HEK293 (cell line): Measurements from ENCODE around the gene CDT1.
A peak's percentile ranks its signal among the peaks of the same experiment; 100 is the strongest.

Source experiments
- BCL6B ChIP-seq: fragments of 450-650 bp; formaldehyde crosslinking; IDR thresholded peaks from 2 replicates; pipeline ENCODE4 v1.5.1; 2017; ENCODE audit warnings: missing biosample characterization, missing genetic modification characterization
- EGR2 ChIP-seq: fragments of 450-650 bp; formaldehyde crosslinking; IDR thresholded peaks from 2 replicates; pipeline ENCODE4 v1.5.1; 2016; ENCODE audit warnings: low read depth, missing biosample characterization, missing genetic modification characterization
- KLF10 ChIP-seq: fragments of 450-650 bp; IDR thresholded peaks from 2 replicates; pipeline ENCODE4 v1.5.1; 2018; ENCODE audit warnings: missing biosample characterization, mild to moderate bottlenecking, missing genetic modification characterization
- KLF7 ChIP-seq: fragments of 450-650 bp; formaldehyde crosslinking; IDR thresholded peaks from 2 replicates; pipeline ENCODE4 v1.5.1; 2016; ENCODE audit warnings: missing biosample characterization, missing genetic modification characterization, borderline replicate concordance
- KLF8 ChIP-seq: fragments of 450-650 bp; formaldehyde crosslinking; IDR thresholded peaks from 2 replicates; pipeline ENCODE4 v1.5.1; 2016; ENCODE audit warnings: missing biosample characterization, missing genetic modification characterization
- KLF9 ChIP-seq: fragments of 450-650 bp; formaldehyde crosslinking; IDR thresholded peaks from 2 replicates; pipeline ENCODE4 v1.5.1; 2016; ENCODE audit warnings: missing biosample characterization, missing genetic modification characterization, low read depth
- MEIS1 ChIP-seq: sonication (generic); formaldehyde crosslinking; IDR thresholded peaks from 2 replicates; pipeline ENCODE4 v1.8.1; 2022; ENCODE audit warnings: missing genetic modification reagents, mild to moderate bottlenecking, borderline replicate concordance
- RBAK ChIP-seq: fragments of 450-650 bp; formaldehyde crosslinking; IDR thresholded peaks from 2 replicates; pipeline ENCODE4 v1.5.1; 2016; ENCODE audit warnings: missing biosample characterization, missing genetic modification characterization
- SALL2 ChIP-seq: fragments of 450-650 bp; formaldehyde crosslinking; IDR thresholded peaks from 2 replicates; pipeline ENCODE4 v1.5.0; 2017; ENCODE audit warnings: missing biosample characterization, mild to moderate bottlenecking, missing genetic modification characterization, borderline replicate concordance
- SP2 ChIP-seq: fragments of 450-650 bp; formaldehyde crosslinking; IDR thresholded peaks from 2 replicates; pipeline ENCODE4 v1.5.1; 2016; ENCODE audit warnings: missing biosample characterization, missing genetic modification characterization
- YY1 ChIP-seq: fragments of 450-650 bp; formaldehyde crosslinking; IDR thresholded peaks from 2 replicates; pipeline ENCODE4 v1.5.1; 2018; ENCODE audit warnings: missing biosample characterization, missing genetic modification characterization
- YY2 ChIP-seq: fragments of 450-650 bp; formaldehyde crosslinking; IDR thresholded peaks from 2 replicates; pipeline ENCODE4 v1.5.1; 2016; ENCODE audit warnings: missing biosample characterization, missing genetic modification characterization
- ZBTB17 ChIP-seq: fragments of 450-650 bp; formaldehyde crosslinking; IDR thresholded peaks from 2 replicates; pipeline ENCODE4 v1.5.1; 2016; ENCODE audit warnings: missing biosample characterization, missing genetic modification characterization
- ZBTB26 ChIP-seq: fragments of 450-650 bp; formaldehyde crosslinking; optimal IDR thresholded peaks from 2 replicates; pipeline ENCODE3; 2016; ENCODE audit warnings: missing biosample characterization, mild to moderate bottlenecking, missing genetic modification characterization
- ZBTB8A ChIP-seq: fragments of 450-650 bp; formaldehyde crosslinking; IDR thresholded peaks from 2 replicates; pipeline ENCODE4 v1.5.1; 2016; ENCODE audit warnings: missing biosample characterization, missing genetic modification characterization
- ZFP69B ChIP-seq: fragments of 450-650 bp; formaldehyde crosslinking; IDR thresholded peaks from 2 replicates; pipeline ENCODE4 v1.5.1; 2016; ENCODE audit warnings: missing biosample characterization, missing genetic modification characterization
- ZNF302 ChIP-seq: fragments of 450-650 bp; formaldehyde crosslinking; IDR thresholded peaks from 2 replicates; pipeline ENCODE4 v1.5.1; 2016; ENCODE audit warnings: missing biosample characterization, missing genetic modification characterization, low read depth
- ZNF350 ChIP-seq: fragments of 450-650 bp; formaldehyde crosslinking; IDR thresholded peaks from 2 replicates; pipeline ENCODE4 v1.5.0; 2017; ENCODE audit warnings: missing biosample characterization, mild to moderate bottlenecking, missing genetic modification characterization
- ZNF48 ChIP-seq: fragments of 450-650 bp; formaldehyde crosslinking; IDR thresholded peaks from 2 replicates; pipeline ENCODE4 v1.5.1; 2016; ENCODE audit warnings: missing biosample characterization, missing genetic modification characterization
- ZNF510 ChIP-seq: fragments of 450-650 bp; formaldehyde crosslinking; IDR thresholded peaks from 2 replicates; pipeline ENCODE4 v1.5.1; 2018; ENCODE audit warnings: mild to moderate bottlenecking, missing genetic modification characterization, missing biosample characterization; ENCODE audit not compliant: insufficient replicate concordance
- ZNF521 ChIP-seq: fragments of 450-650 bp; formaldehyde crosslinking; IDR thresholded peaks from 2 replicates; pipeline ENCODE4 v1.5.1; 2017; ENCODE audit warnings: missing biosample characterization, mild to moderate bottlenecking, missing genetic modification characterization
- ZNF571 ChIP-seq: fragments of 450-650 bp; formaldehyde crosslinking; IDR thresholded peaks from 2 replicates; pipeline ENCODE4 v1.5.0; 2017; ENCODE audit warnings: missing biosample characterization, missing genetic modification characterization
- ZNF621 ChIP-seq: fragments of 450-650 bp; formaldehyde crosslinking; IDR thresholded peaks from 2 replicates; pipeline ENCODE4 v1.5.1; 2017; ENCODE audit warnings: missing biosample characterization, missing genetic modification characterization
- ZNF785 ChIP-seq: fragments of 450-650 bp; formaldehyde crosslinking; IDR thresholded peaks from 2 replicates; pipeline ENCODE4 v1.5.1; 2016; ENCODE audit warnings: missing biosample characterization, missing genetic modification characterization
- ZNF792 ChIP-seq: fragments of 450-650 bp; formaldehyde crosslinking; IDR thresholded peaks from 2 replicates; pipeline ENCODE4 v1.5.1; 2016; ENCODE audit warnings: missing biosample characterization, missing genetic modification characterization
- ZNF830 ChIP-seq: fragments of 450-650 bp; IDR thresholded peaks from 2 replicates; pipeline ENCODE4 v1.5.0; 2018; ENCODE audit warnings: missing biosample characterization, missing genetic modification characterization, low read depth, mild to moderate bottlenecking, moderate library complexity
- ZNF843 ChIP-seq: fragments of 450-650 bp; formaldehyde crosslinking; IDR thresholded peaks from 2 replicates; pipeline ENCODE4 v1.5.1; 2016; ENCODE audit warnings: missing biosample characterization, missing genetic modification characterization
- TF ChIP-seq, protein P1 (sequence below): fragments of 450-650 bp; formaldehyde crosslinking; IDR thresholded peaks from 2 replicates; pipeline ENCODE4 v1.5.1; 2017; ENCODE audit warnings: missing biosample characterization, missing genetic modification characterization
- TF ChIP-seq, protein P2 (sequence below): fragments of 450-650 bp; formaldehyde crosslinking; IDR thresholded peaks from 2 replicates; pipeline ENCODE4 v1.5.1; 2017; ENCODE audit warnings: missing biosample characterization, missing genetic modification characterization
- TF ChIP-seq, protein P3 (sequence below): fragments of 450-650 bp; formaldehyde crosslinking; IDR thresholded peaks from 2 replicates; pipeline ENCODE4 v1.5.1; 2016; ENCODE audit warnings: missing biosample characterization, missing genetic modification characterization, low read depth
- TF ChIP-seq, protein P4 (sequence below): fragments of 450-650 bp; formaldehyde crosslinking; IDR thresholded peaks from 2 replicates; pipeline ENCODE4 v1.5.1; 2016; ENCODE audit warnings: missing biosample characterization, missing genetic modification characterization

CDT1 gene

DNA sequence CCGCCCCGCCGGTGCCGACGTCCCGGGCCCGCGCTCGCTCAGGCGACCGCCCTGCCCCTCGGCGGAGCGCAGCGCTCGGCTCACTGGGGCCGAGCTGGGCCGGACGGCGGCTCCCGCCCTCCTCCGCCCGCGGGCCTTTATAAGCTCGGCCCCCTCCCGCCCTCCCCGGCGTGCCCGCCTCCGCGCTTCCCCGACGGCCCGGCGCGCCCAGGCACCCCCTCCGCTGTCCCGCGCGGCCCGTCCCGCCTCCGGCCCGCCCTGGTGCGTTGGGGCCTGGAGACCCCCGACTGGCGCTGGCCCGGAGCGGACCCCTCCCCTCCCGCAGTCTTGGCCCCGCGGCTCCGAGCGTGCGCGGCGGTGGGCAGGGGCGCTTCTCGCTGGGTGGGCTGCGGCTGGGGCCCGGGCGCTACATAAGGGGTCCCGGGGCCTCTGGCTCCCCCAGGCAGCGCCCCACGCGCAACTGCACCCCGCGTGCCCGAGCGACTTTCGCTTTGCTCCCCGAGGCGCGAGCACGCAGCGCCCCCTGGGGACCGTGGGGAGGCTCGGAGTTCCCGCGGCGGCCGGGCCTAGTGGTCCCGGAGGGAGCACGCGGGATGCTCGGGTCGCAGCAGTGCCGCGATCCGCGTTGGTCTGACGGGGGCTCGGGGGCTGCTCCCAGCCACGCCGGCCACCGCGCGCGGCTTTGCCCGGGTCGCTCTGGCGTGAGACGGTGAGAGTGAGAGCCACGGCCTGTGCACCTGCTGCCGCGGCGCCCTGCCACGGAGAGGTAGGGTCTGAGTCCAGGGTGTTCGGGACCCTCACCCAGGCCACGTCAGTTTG is 18.3 kb upstream of the CDT1 start, which contains the start of gene PIEZO1 (continued):
- TF ChIP-seq ZNF48 (tag by site-specific recombination) = no peak
- TF ChIP-seq ZBTB26 = peak; percentile 69
- TF ChIP-seq KLF8 (tag by site-specific recombination) = no peak
- TF ChIP-seq, protein P1, sequence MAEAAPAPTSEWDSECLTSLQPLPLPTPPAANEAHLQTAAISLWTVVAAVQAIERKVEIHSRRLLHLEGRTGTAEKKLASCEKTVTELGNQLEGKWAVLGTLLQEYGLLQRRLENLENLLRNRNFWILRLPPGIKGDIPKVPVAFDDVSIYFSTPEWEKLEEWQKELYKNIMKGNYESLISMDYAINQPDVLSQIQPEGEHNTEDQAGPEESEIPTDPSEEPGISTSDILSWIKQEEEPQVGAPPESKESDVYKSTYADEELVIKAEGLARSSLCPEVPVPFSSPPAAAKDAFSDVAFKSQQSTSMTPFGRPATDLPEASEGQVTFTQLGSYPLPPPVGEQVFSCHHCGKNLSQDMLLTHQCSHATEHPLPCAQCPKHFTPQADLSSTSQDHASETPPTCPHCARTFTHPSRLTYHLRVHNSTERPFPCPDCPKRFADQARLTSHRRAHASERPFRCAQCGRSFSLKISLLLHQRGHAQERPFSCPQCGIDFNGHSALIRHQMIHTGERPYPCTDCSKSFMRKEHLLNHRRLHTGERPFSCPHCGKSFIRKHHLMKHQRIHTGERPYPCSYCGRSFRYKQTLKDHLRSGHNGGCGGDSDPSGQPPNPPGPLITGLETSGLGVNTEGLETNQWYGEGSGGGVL (tag by site-specific recombination) = peak; percentile 65
- TF ChIP-seq SALL2 (tag by site-specific recombination) = no peak
- TF ChIP-seq ZNF843 (tag by site-specific recombination) = no peak
- TF ChIP-seq KLF7 (tag by site-specific recombination) = no peak
- peak; percentile 97 for TF ChIP-seq ZNF785 (tag by site-specific recombination)
- TF ChIP-seq KLF9 (tag by site-specific recombination) = 0 out of 2 replicates have a peak, but pooled peaks have one; percentile 19
- no peak for TF ChIP-seq RBAK (tag by site-specific recombination)
- no peak for TF ChIP-seq ZNF830
- no peak for TF ChIP-seq ZNF521 (tag by site-specific recombination)
- TF ChIP-seq, protein P2, sequence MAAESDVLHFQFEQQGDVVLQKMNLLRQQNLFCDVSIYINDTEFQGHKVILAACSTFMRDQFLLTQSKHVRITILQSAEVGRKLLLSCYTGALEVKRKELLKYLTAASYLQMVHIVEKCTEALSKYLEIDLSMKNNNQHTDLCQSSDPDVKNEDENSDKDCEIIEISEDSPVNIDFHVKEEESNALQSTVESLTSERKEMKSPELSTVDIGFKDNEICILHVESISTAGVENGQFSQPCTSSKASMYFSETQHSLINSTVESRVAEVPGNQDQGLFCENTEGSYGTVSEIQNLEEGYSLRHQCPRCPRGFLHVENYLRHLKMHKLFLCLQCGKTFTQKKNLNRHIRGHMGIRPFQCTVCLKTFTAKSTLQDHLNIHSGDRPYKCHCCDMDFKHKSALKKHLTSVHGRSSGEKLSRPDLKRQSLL (tag by site-specific recombination) = 0 out of 2 replicates have a peak, but pooled peaks have one; percentile 27
- no peak for TF ChIP-seq ZBTB17 (tag by site-specific recombination)
- TF ChIP-seq ZFP69B (tag by site-specific recombination) = peak; percentile 32; the same call in 1 of the 2 replicates
- no peak for TF ChIP-seq ZNF350 (tag by site-specific recombination)
- no peak for TF ChIP-seq ZNF792 (tag by site-specific recombination)
- no peak for TF ChIP-seq SP2 (tag by site-specific recombination)
- no peak; the same call in 1 of the 2 replicates for TF ChIP-seq ZBTB8A (tag by site-specific recombination)
- no peak for TF ChIP-seq YY2 (tag by site-specific recombination)
- no peak for TF ChIP-seq BCL6B (tag by site-specific recombination)
- no peak for TF ChIP-seq ZNF571 (tag by site-specific recombination)
- no peak for TF ChIP-seq ZNF510 (tag by site-specific recombination)
- no peak; the same call in 1 of the 2 replicates for TF ChIP-seq KLF10 (tag by site-specific recombination)
- no peak for TF ChIP-seq ZNF621 (tag by site-specific recombination)
- no peak for TF ChIP-seq ZNF302 (tag by site-specific recombination)
- no peak for TF ChIP-seq MEIS1 (CRISPR knock-in tag)
- 0 out of 2 replicates have a peak, but pooled peaks have one; percentile 8 for TF ChIP-seq YY1 (tag by site-specific recombination)
- no peak for TF ChIP-seq EGR2 (tag by site-specific recombination)
- TF ChIP-seq, protein P3, sequence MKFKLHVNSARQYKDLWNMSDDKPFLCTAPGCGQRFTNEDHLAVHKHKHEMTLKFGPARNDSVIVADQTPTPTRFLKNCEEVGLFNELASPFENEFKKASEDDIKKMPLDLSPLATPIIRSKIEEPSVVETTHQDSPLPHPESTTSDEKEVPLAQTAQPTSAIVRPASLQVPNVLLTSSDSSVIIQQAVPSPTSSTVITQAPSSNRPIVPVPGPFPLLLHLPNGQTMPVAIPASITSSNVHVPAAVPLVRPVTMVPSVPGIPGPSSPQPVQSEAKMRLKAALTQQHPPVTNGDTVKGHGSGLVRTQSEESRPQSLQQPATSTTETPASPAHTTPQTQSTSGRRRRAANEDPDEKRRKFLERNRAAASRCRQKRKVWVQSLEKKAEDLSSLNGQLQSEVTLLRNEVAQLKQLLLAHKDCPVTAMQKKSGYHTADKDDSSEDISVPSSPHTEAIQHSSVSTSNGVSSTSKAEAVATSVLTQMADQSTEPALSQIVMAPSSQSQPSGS (tag by site-specific recombination) = no peak
- TF ChIP-seq, protein P4, sequence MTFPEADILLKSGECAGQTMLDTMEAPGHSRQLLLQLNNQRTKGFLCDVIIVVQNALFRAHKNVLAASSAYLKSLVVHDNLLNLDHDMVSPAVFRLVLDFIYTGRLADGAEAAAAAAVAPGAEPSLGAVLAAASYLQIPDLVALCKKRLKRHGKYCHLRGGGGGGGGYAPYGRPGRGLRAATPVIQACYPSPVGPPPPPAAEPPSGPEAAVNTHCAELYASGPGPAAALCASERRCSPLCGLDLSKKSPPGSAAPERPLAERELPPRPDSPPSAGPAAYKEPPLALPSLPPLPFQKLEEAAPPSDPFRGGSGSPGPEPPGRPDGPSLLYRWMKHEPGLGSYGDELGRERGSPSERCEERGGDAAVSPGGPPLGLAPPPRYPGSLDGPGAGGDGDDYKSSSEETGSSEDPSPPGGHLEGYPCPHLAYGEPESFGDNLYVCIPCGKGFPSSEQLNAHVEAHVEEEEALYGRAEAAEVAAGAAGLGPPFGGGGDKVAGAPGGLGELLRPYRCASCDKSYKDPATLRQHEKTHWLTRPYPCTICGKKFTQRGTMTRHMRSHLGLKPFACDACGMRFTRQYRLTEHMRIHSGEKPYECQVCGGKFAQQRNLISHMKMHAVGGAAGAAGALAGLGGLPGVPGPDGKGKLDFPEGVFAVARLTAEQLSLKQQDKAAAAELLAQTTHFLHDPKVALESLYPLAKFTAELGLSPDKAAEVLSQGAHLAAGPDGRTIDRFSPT = no peak
